Stimulated activated CD8-positive, alpha-beta memory T cell treated with anti-CD3 and anti-CD28 coated beads, Interleukin-12 subunit alpha, Interleukin-12 subunit beta, amount 100 ng/mL, for 24 hours (primary cell): ENCODE measurements around the gene ANO3.
"Not testable (repeated sequence)": the region's sequence is repeated elsewhere in the genome, so short reads cannot be mapped to it uniquely, and the experiment has no call there.

ENCODE experiments used
- DNase-seq: peaks from one replicate; pipeline ENCODE4 v3.0.0-alpha.2; 2020; ENCODE audit errors: extremely low read depth

The ANO3 gene

DNA sequence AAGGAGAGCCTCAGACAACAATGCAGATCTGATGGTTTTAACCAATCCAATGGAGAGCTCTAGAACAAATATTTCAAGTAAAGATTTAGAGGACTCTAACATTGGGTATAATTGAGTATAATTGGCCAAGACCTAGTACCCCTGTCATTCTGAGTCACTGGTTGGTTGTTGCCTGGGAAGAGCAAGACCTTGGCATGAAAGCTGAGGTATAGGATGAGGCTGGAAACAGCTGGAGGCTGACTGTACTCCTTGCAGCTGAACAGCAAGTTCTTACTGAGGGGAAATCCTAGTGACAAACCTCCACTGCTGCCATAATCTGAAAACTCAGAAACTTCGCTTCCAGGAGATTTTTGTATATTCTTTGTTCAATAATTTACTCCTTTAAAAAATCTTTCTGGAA, 294.4 kb downstream of the ANO3 start:
- DNase-seq, result no peak

DNA sequence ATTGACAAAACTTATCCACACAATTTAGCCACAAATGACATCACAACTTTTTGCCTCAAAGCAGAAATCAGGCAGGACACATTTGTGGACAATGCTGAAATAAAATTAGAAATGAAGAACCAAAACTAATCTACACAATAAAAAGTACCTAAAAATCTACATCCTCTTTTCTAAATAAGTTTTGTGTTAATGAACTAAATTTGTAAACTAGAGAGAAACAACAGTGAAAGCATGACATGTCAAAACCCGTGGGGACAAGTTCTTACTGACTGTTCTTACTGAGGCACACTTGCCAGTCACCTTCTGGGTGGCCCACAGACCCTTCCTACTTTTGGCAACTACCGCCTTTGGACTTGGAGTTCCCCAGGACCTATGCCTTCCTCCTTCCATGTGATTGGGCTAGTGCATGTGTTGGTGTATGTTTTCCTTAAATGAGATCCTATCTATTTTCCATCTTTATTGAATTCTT, 300.8 kb downstream of the ANO3 start:
- no peak for DNase-seq

DNA sequence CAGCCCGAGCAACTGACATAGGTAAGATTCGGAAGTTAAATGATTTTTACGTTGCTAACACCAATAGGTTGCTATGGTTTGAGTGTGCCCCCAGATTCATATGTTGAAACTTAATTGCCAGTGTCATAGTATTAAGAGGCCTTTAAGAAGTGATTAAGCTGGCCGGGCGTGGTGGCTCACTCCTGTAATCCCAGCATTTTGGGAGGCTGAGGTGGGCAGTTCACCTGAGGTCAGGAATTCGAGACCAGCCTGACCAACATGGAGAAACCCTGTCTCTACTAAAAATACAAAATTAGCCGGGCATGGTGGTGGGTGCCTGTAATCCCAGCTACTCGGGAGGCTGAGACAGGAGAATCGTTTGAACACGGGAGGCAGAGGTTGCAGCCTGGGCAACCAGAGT, 311.4 kb downstream of the ANO3 start:
- not testable (repeated sequence) for DNase-seq

DNA sequence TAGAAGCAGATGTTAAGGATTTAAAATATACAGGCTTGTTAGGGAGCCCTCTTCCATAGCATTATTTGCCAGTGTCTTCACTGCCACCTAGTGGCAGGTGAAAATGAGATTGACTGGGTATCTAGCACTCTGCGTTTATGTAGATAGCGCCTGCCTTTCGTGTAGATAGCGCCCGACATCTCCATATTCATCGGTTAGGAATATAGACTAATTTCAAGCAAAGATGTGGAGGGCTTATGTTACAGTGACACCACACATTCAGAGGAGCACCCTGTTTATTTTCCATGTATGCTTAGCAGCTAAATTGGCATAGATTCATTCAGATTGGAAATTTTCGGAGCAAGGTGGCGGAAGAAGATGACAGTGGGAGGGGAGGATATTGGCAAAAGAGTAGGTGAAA, 318.0 kb downstream of the ANO3 start:
- DNase-seq, result no peak

DNA sequence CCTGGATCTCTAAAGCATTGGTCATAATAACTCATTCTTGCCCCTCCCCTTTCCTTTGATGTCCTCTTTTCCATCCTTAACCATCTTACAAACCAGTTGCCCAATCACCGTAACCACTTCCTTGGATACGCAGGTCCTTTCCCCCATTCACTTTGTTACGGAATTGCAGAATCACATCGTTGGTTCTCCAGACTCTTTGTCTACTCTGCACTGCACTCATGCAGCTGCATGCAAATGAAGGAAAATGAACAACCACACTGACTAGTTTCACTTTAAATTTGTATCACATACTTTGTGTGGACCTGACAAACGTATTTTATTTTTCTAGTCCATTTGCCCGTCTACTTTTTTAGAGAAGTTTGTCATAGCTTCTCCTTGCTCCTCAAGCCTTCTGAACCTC, 320.0 kb downstream of the ANO3 start:
- no peak for DNase-seq

DNA sequence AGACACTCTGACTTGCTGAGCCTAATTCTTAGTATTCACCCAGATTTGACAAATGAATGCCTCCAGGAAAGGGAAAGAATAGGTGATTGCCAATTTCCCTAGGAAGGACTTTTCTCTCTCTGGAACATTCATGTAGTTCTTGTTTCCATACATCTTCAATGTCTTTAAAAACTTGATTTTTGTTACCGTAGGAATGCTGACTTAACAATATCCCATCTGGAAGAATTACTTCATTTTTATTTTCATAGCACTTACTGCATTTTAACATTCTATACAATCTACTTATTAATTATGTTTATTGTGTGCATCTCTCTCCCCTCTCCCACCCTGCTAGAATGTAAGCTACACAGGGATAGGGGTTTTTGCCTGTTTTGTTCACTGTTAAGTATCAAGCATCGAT, 323.4 kb downstream of the ANO3 start:
- no peak for DNase-seq

DNA sequence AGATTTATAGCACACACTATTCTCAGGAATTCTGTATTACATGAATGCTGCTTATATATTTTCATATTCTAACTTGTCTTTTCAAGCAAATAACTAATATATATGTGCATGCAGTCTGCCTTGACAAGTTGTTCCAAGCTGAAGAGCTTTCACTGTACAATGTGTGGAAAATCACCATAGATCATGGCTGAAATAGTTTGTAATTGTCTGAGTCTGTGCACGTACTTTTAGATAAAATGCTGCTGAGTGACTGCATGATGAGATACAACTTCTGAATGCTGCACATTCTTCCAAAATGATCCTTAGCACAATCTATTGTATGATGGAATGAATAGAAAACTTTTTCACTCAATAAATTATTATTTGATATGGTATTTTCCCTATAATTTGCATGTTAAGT, 331.0 kb downstream of the ANO3 start:
- DNase-seq, result no peak

DNA sequence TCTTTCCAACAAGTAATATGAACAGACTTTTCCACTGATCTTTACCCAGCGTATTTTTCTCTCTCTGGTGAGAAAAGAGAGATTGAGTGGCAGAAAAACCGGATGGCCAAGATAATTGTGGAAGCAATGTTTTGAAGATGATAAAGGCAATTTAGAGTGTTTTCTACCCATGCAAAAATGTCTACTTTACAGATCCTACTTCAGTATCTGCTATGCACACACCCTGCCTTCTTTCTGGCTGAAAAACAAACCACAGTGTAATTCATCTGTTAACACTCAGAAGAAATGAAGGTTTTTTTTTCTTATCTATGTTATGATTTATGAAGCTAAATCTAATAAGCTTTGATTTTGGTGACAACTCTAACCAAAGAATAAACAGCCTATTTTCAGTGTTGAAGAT, 333.1 kb downstream of the ANO3 start:
- no peak for DNase-seq

DNA sequence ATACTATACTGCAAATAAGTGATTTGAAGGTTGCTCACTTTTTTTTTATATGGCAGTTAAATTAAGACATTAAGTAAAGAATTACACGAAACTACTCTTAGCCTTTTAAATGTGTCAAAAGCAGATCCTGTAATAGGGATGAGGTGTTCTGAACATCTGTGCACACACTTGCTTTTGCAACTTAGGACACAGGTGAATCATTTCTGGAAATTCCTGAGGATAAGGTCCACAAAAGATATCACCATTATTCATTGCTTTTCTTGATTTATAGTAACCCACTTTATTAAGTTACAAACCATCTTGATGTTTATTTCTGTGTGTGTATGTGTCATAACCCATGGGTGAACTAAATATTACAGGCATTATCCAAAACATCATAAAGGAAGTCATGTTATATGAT, 334.0 kb downstream of the ANO3 start:
- no peak for DNase-seq

DNA sequence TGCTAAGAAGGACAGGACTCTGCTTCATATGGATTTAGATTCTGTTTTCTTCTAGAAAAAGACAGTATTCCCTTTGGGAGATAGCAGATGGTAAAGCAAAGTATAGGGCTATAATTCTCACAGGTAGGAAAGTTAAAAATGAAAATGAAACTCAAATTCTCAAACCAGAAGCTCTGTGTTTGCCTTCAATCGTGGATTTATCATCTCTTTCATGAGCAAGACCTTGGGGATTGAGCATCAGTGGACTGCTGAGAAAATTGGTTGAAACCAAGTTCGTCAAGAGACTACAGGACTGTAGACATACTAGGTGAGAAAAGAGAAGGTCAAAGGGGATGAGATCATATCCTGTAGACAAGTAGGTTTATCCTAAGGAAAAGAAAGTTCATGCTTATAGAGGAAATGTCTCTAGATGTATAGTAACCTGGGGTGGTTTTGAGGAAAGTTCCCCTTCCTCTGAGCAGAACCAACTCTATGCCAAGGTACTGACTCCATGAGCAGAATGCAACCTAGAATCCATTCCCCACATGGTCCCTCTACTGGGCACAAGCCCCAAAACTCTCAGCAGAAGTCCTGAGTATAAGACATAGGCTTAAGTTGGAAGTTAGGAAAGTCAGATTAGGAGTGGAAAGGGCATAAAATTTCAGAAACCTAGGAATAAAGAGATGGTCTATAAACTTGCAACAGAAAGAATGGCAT, 343.5 kb downstream of the ANO3 start:
- no peak for DNase-seq

DNA sequence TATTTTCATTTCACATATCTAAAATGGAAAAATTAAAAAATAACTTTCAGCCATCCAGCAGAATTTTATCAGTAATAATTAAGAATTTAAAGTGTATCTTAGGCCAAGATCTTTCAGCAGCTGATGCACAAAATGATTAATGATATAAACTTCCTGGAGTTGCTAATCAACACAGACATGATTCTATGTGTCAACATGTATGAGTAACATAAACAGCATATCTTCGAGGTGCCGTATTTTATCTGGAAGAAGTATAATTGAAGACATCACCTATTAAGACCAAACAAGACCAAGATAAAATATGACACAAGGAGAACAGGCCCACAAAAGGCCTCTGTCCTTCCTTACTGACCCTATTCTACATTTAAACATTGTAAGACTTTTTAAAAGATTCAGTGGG, 344.7 kb downstream of the ANO3 start:
- no peak for DNase-seq

DNA sequence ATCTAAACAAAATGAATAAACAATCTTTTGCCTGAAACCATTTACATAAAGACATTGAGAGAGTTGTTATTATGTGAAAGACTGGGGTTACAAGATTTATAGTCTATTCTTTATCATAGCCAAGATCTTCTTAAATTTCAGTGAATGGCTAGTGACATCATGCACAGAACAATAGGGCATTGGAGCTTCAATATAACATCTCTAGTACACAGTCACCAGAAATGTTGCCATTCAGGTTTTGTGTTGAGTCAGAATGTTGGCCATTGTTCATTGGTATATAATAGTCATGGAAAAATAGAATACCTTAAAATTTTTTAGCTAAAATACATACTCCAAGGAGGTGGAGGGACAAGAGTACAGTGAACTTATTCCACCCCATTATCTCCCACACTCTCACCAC, 345.6 kb downstream of the ANO3 start:
- no peak for DNase-seq

DNA sequence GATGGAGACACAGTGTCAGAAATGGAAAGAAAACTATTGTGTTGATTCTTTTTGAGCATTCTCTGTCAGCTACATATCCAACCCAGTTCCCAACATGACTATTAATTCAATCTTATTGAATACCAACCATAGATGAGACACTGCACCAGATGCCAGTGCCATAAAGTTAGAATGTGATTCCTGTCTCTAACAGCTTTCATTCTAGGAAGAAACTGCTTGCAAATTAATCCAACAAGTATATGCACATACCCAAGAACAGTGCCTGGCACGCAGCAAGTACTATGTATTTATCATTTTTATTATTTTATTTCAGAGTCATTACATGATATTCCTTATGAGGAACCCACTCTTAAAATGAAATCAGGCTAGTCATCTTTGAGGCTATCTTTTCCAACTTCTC, 355.4 kb downstream of the ANO3 start:
- DNase-seq, result no peak

DNA sequence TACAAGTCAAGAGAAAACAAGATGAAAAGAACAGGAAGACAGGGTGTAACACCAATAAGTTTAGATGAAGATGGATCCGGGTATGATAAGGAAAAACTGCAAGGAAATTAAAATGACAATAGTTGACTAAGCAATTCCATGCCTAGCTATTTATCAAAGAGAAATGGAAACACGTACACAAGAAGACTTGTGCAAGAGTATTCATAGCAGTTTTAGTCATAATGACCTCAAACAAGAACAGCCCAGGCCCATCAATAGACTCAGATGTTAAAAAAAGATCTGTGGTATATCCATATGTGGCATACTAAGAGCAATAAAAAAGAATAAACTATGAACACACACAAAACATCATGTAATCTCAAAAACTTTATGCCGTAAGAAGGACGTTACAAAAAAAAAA, 356.8 kb downstream of the ANO3 start:
- DNase-seq, result no peak

DNA sequence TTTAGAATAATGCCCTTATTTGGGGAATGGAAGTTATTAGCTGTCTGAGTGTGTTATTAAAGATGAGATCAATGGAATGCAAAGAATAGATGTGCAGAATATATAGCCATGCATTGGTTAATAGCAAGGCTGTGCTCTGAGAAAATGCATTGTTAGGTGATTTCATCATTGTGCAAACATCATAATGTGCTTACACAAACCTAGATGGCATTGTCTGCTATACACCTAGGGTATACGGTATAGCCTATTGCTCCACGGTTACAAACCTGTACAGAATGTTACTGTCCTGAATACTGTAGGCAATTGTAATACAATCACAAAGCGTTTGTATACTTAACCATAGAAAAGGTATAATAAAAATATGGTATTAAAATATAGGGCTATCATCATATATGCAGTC, 364.4 kb downstream of the ANO3 start:
- no peak for DNase-seq

DNA sequence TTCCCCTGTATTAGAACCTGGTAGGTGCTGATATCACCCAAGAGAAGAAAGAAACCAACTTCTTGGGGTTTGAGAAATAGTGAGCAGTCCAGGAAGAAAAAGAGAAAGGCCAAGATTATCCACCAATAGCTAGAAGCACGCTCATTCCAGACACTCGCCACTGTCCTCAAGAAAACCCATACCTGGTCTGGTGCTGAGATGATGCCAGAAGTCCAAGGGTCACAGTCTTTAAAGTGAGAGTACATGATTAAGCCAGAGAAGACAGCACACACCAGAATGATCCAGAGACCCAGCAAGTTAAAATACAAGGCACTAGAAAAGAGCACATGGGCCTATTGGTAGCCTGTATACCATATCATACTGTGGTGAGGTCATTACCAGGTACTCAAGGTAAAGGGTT, 366.3 kb downstream of the ANO3 start:
- no peak for DNase-seq

DNA sequence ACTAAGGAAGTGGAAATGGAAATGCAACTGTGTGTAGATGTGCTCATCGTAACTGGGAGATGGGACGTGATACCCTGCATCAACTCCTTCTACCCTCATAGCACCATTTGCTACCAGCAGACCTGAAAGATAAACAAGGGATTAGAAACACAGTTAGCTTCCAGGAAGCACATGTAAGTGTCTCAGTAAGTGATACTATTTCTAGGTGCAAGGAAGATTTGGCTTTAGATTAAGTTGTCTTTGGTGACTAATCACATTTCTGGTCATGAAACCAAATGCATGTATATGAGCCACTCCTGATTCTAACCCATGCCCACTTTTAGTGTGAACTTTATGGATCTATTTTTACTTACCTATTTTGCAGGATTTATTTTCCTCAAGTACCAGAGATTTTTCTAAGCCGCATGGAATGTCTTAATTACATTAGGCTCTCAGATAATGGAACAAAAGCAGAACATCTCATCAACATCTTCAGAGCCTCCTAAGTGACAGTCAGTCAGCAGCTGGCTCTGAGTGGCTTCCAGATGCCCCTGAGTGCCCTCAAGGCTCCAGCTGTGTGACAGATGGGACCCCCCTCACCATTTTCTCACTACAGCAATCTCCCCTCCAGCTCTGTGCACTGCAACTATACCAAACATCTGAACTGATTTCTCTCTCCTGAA, 368.8 kb downstream of the ANO3 start:
- DNase-seq, result no peak

DNA sequence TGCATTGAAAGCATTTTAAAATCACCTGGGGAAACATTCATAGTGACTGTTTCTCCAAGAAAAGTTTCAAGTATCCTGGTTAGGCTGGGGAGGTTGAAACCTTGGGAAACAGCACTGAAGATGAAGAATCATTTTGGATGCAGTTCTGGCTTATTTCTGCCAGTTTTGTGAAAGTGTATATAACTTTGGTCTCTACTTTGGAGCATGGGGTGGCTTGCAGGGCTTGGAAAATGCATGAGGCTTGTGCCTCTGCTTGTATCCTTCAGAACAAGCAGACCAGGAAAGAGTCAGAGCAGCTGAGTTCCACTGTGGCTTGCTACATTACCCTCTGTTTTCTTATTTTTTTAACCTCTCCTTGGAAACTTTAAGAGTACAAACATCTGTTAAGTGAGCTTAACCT, 370.5 kb downstream of the ANO3 start:
- no peak for DNase-seq

DNA sequence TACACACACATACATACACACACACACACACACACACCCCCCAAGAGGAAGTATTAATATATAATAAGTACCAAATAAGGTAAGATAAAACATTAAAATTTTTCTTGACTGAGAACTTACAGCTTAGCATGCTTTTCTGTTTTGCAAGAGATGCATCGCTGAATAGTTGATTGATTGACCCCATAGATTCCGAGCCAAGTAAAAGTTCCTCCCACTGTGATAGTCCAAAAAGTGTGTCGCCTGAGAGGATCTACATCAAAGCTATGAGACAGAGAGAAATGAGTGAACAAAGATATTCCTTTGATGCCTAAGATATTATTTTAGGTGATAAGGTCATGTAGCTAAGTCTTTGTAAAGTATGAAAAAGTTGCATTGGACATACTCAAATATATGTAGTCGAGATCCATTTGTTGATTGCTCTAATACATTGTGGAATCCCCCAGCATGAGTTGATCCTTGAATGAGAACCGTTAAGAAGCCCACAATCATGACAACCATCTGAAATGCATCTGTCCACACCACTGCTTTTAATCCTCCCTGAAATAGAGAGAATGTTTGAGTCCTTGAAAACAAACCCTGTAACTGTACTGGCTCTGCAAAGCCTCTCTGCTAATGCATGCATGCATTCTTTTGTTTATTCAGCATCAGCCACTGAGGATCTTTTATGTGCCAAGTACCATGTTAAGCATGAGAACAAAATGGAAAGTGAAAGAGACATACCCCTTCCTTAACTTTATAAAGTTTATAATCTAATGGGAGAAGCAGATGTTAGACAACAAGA, 371.7 kb downstream of the ANO3 start:
- DNase-seq, result no peak

DNA sequence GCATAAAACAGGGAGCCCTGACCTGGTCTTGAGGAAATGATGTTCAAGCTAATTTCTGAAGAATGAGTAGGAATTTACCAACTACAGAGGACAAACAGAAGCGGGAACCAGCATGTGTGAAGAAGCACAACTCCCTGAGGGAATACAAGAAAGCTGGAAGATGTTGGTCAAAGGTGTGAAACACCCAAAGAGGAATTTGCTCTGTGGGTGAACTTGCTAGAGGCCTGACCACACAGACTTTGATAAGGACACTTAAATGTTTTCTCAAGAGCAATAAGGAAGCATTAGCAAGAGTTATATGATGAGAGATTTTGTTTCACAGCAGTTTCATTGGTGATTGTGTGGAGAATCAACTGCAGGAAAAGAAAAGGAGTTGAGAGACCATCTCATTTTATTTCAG, 372.3 kb downstream of the ANO3 start:
- DNase-seq, result no peak

DNA sequence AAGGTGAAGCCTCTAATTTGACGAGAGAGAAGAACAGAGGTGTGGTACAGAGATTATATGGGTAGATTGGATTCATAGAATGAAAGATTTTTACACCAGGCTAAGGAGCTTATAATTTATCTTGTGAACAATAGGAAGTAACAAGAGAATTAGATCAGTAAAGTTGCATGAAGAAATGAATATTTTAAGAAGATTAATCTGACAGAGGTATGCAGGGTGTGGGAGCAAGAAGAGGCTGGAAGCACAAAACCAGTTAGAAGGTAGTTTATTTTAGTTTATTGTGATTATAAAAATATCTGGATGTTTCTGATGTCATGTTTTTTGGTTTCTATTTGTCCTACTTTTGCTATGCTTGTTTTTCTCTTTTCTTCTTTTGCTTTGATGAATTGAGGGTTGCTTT, 374.3 kb downstream of the ANO3 start:
- DNase-seq, result no peak

DNA sequence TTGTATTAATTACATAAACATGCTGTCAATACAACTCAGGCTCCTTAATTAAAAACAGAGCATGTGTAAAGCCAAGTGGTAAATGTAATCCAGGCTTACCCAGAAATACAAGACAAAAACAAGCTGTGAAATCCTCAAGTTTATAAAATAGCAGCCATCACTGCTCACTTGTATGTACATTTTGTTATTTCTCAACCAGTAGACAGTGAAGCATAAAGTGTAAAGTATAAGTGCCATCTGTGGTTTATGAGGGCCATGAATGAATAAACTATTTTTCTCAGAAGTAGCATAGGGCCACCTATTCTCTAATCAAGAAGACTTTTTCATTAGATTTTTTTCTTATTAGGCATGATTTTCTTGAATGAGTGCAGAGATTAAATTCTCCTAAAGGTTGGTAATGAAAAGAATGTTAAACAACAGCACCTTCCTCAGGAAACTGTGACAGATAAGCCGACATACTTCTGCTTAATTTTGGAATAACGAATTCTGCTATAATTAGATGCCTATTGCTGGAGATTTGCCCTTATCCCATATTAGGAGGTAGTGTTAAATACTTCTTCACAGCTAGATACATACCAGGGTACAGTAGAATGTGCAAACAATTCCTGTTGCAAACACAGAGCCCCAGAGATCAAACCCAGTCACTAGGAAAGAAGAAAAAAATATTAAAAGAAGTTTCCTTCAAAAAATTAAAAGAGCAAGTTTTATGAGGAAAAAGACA, 377.0 kb downstream of the ANO3 start:
- DNase-seq, result no peak
